Neural progenitor cell (in vitro differentiated cells): ENCODE measurements around the gene IDNK.

Source experiments
- CTCF ChIP-seq: fragments of 200-600 bp; sonication (generic); IDR thresholded peaks from 2 replicates; pipeline ENCODE4 v1.5.1; 2017; ENCODE audit warnings: antibody characterized with exemption, mild to moderate bottlenecking
- EZH2 ChIP-seq: fragments of 200-600 bp; sonication (generic); IDR thresholded peaks from 2 replicates; pipeline ENCODE4 v1.6.1; 2017; ENCODE audit warnings: antibody characterized with exemption, mild to moderate bottlenecking, moderate library complexity
- EZH2phosphoT487 ChIP-seq: fragments of 200-600 bp; sonication (generic); IDR thresholded peaks from 2 replicates; pipeline ENCODE4 v1.6.1; 2017; ENCODE audit warnings: antibody characterized with exemption

- TF ChIP-seq CTCF (no peak), EZH2 (no peak), EZH2phosphoT487 (no peak)
These were observed 34.7 kb upstream of the IDNK start for GRCh38 chr9:83588256-83588655.
